Measurements from ENCODE around the gene TBCK. TPM values are rescaled to one million over a fixed set of nuclear protein-coding genes. Genes with fewer than 3 reads are reported as not detected.

TBCK gene
- total RNA-seq, 4 donors from 2014 or later = 23.3 to 47.7 (median 34.2) TPM

- Histone ChIP-seq H3K27me3 (no peaks in the 10 kb centered on the region), H3K27ac (no peak overlapping the region), H3K36me3 (peaks cover 9% of the 10 kb centered on the region), H3K4me3 (no peak overlapping the region), H3K9me3 (no peaks in the 10 kb centered on the region), H3K4me1 (peaks cover 32% of the 10 kb centered on the region)
- DNase-seq (ENCODE audit: low spot score in 2 of 2) = no peak
- WGBS = 100% methylated on average over 1 of the region's 1 CpG
- TF ChIP-seq CTCF (IDR thresholded peaks at IDR 0.05) (no peak), POLR2AphosphoS5 (IDR thresholded peaks at IDR 0.05) (no peak), POLR2A (IDR thresholded peaks at IDR 0.05) (no peak), EP300 (IDR thresholded peaks at IDR 0.05) (no peak)
Measured at GRCh38 chr4:106320235-106320634, 4.2 kb upstream of the TBCK start.

DNA sequence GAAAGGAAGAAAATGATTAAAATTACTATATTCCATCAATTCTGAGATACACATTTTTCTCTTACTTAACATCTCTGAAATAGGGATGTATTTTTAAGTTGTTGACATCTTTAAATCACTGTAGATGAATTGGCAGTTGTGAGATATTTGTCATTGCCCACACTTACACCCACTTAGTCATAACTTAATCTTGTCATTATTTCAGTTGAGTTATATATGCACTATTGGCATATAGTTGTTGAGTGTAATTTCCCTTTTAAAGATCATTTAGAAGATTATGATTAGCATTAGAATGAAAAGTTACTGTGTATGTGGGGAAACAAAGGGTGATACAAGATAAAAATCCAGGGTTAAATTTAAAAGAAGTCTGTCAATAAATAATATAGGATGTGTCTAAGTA lies 2.5 kb upstream of the TBCK start:
- H3K4me1 ChIP-seq = peaks cover 43% of the 10 kb centered on the region
- no peak for DNase-seq (ENCODE audit: low spot score in 2 of 2)
- H3K36me3 ChIP-seq = peaks cover 9% of the 10 kb centered on the region
- TF ChIP-seq EP300 (IDR thresholded peaks at IDR 0.05) = no peak
- no peak for TF ChIP-seq POLR2A (IDR thresholded peaks at IDR 0.05)
- no peak for TF ChIP-seq POLR2AphosphoS5 (IDR thresholded peaks at IDR 0.05)
- no peak for TF ChIP-seq CTCF (IDR thresholded peaks at IDR 0.05)
- no peak overlapping the region for H3K4me3 ChIP-seq
- no peaks in the 10 kb centered on the region for H3K9me3 ChIP-seq
- H3K27me3 ChIP-seq = no peaks in the 10 kb centered on the region
- H3K27ac ChIP-seq = no peak overlapping the region

DNA sequence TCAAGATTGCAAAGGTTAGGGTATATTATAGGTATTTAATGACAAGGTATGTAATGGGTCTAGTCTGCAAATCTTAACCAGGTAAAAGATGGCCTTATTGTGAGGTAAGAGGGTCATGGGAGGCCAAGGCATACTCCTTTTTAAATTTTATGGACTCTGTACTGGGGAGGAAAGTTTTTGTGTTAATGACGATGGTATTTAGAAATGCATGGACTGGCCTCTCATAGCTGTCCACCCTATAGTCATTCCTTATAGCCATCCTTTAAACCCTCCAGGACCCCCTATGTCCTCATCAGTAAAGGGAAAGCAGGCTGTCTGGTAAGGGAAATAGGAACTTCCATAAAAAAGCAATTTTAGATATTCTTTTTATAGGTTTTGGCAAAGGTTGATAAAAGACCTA lies 1.8 kb upstream of the TBCK start:
- peak overlapping the region; percentile 81 for H3K4me3 ChIP-seq
- H3K36me3 ChIP-seq = peaks cover 9% of the 10 kb centered on the region
- no peaks in the 10 kb centered on the region for H3K27me3 ChIP-seq
- no peak overlapping the region for H3K27ac ChIP-seq
- no peak for DNase-seq (ENCODE audit: low spot score in 2 of 2)
- H3K9me3 ChIP-seq = no peaks in the 10 kb centered on the region
- TF ChIP-seq POLR2A (IDR thresholded peaks at IDR 0.05) = no peak
- TF ChIP-seq EP300 (IDR thresholded peaks at IDR 0.05) = no peak
- TF ChIP-seq POLR2AphosphoS5 (IDR thresholded peaks at IDR 0.05) = no peak
- TF ChIP-seq CTCF (IDR thresholded peaks at IDR 0.05) = no peak
- WGBS = 80% methylated on average over 1 of the region's 1 CpG
- H3K4me1 ChIP-seq = peaks cover 43% of the 10 kb centered on the region

DNA sequence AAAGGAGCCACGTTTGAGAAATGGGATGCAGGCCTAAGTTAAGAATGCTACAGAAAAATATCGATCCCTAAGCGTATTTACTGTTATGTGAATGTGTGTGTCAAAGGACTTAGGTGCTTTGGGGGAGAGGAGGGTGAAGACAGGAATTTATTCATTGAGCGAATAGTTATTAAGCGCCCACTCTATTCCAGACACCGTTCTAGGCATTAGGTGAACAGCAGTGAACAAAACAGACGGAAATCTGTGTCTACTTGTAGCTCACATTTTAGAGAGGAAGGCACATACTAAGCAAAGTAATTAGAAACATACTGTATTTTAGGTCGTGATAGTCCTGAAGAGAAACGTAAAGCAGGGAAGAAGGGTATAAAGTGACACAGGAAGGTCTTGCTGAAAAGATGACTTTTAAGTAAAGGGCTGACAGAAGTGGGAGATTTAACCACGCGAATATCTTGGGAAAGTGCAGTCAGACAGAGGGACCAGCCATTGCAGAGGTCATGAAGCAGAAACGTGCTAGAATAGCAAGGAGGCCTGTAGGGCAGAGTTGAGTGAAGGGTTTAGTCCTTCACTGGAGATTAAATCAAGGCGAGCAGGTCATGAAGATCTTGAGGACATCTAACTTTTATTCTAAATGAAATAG lies 882 bp upstream of the TBCK start:
- H3K4me3 ChIP-seq = peak overlapping the region; percentile 81
- peaks cover 43% of the 10 kb centered on the region for H3K4me1 ChIP-seq
- no peaks in the 10 kb centered on the region for H3K27me3 ChIP-seq
- DNase-seq (ENCODE audit: low spot score in 2 of 2) = no peak
- 3% methylated on average over 13 of the region's 13 CpGs for WGBS
- H3K27ac ChIP-seq = peak overlapping the region; percentile 98
- H3K9me3 ChIP-seq = no peaks in the 10 kb centered on the region
- H3K36me3 ChIP-seq = peaks cover 9% of the 10 kb centered on the region
- TF ChIP-seq CTCF (IDR thresholded peaks at IDR 0.05) = no peak
- no peak for TF ChIP-seq EP300 (IDR thresholded peaks at IDR 0.05)
- no peak for TF ChIP-seq POLR2AphosphoS5 (IDR thresholded peaks at IDR 0.05)
- TF ChIP-seq POLR2A (IDR thresholded peaks at IDR 0.05) = no peak

- Histone ChIP-seq H3K27me3 (no peaks in the 10 kb centered on the region), H3K4me3 (peak overlapping the region; percentile 81), H3K36me3 (no peaks in the 10 kb centered on the region), H3K27ac (peak overlapping the region; percentile 98), H3K9me3 (no peaks in the 10 kb centered on the region), H3K4me1 (peaks cover 43% of the 10 kb centered on the region)
- WGBS = 0% methylated on average over 10 of the region's 13 CpGs
- no peak for TF ChIP-seq EP300 (IDR thresholded peaks at IDR 0.05)
- no peak for TF ChIP-seq POLR2AphosphoS5 (IDR thresholded peaks at IDR 0.05)
- TF ChIP-seq CTCF (IDR thresholded peaks at IDR 0.05) = no peak
- TF ChIP-seq POLR2A (IDR thresholded peaks at IDR 0.05) = no peak
- DNase-seq (ENCODE audit: low spot score in 2 of 2) = peak in 1 of 2 donors; percentile 59
Measured at GRCh38 chr4:106315476-106315967, 487 bp downstream of the TBCK start.

Data from suprapubic skin (tissue), 4 donors.